GM15510 (cell line): ENCODE data around the gene EDEM2.

Experiments used
- POLR2A ChIP-seq: IDR thresholded peaks from 3 replicates; pipeline ENCODE4 v1.6.1; 2011; ENCODE audit warnings: borderline replicate concordance; ENCODE audit not compliant: insufficient read length; ENCODE audit errors: extremely low read depth

EDEM2 gene

DNA sequence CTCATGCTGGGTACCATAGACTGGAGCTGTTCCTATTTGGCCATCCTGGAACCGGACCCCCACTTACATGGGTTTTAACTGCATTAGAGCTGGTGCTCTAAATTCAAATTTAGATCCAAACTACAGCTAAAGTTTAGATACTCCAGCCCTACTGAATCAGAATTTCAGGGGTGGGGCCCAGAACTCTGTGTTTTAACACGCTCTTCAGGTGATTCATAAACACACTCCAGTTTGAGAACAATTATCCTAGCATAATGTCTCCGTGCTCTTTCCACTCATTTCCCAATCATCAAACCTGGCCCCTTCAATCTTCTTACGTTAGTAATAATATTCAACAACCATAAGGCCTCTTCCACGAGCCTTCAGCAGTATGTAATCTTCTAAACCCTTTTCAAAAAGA, 69.8 kb downstream of the EDEM2 start:
- no peak for TF ChIP-seq POLR2A

DNA sequence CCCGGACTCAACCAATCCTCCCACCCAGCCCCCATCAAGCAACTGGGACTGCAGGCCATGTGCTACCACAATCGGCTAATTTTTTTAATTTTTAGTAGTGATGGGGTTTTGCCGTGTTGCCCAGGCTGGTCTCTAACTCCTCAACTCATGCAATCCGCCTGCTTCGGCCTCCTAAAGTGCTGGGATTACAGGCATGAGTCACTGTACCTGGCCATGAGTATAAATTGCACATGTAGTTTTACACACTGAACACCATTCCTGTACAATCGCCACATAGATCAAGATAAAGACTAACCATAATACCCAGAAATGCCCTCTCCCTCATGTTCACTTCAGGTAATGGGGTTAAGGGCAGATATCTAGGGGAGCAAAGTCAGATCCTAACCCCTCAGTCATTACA, 80.9 kb downstream of the EDEM2 start:
- TF ChIP-seq POLR2A: no peak
